ENCODE data around the gene PM20D1. TPM values are rescaled to one million over a fixed set of nuclear protein-coding genes. Genes with fewer than 3 reads are reported as not detected.

PM20D1 gene
- total RNA-seq, 1 donor from 2014 or later: 0.29 TPM

DNA sequence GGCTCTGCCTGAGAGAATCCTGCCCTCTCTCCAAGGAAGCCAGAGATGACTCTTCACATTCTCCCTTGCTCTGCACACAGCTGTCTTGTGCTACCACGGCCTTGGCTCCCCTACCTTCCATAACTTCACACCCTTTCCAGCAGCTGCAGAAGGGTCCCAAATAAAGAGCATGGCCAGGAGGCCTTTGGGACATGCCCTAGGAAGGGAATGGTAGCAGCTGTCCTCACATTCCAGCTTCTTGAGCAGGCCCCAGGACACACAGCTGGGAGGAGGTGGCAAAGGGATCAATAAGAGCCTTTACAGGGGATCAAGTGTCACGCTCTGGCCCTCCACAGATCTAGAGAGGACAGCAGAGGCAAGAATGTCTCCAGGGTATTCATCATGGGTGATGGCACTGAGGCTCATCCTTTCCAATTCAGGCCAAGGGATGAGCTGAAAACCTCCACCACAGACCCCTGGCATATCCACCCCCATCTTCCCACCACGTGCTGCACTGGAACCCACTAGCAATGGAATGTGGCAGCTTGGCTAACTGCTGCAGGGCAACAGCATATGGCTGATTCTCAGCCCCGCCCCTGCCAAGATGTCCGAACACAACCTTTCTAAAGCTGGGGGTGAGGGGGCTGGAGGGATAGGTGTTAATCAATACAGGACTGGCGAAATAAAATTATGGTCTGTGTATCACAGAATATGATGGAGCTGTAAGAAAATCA, 56.8 kb downstream of the PM20D1 start:
- H3K27me3 Mint-ChIP-seq (ENCODE audit: insufficient read depth): no peaks in the 10 kb centered on the region
- DNase-seq (ENCODE audit: low spot score): no peak
- intact Hi-C loops (cut with micrococcal nuclease): no loop called here
- peaks cover 28% of the 10 kb centered on the region for H3K36me3 Mint-ChIP-seq (ENCODE audit: low read depth)
- no peak overlapping the region for H3K27ac Mint-ChIP-seq
- H3K4me1 Mint-ChIP-seq (ENCODE audit: low read depth): peaks cover 11% of the 10 kb centered on the region
- no peaks in the 10 kb centered on the region for H3K9me3 Mint-ChIP-seq
- no peak overlapping the region for H3K4me3 Mint-ChIP-seq

DNA sequence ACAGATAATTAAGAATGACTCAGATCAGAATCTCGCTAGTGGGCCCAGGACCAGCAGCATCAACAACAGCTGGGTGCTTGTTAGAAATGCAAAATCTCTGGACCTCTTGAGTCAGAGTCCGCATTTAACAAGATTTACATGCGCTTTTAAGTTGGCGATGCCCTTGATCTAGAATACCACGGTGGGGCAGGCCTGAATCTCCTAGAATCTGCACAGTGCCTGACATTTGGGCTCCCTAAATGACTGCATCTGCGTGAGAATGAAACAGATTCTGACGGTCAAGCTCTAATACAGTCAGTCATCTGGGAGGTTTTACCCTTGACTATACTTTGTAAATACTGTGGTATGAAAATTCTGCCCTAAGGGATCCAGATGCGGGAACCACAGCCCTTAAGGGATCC, 57.5 kb downstream of the PM20D1 start:
- peaks cover 11% of the 10 kb centered on the region for H3K4me1 Mint-ChIP-seq (ENCODE audit: low read depth)
- no peaks in the 10 kb centered on the region for H3K9me3 Mint-ChIP-seq
- no peak overlapping the region for H3K27ac Mint-ChIP-seq
- no peak overlapping the region for H3K4me3 Mint-ChIP-seq
- peaks cover 24% of the 10 kb centered on the region for H3K36me3 Mint-ChIP-seq (ENCODE audit: low read depth)
- intact Hi-C loops (cut with micrococcal nuclease): no loop called here
- no peaks in the 10 kb centered on the region for H3K27me3 Mint-ChIP-seq (ENCODE audit: insufficient read depth)
- no peak for DNase-seq (ENCODE audit: low spot score)

DNA sequence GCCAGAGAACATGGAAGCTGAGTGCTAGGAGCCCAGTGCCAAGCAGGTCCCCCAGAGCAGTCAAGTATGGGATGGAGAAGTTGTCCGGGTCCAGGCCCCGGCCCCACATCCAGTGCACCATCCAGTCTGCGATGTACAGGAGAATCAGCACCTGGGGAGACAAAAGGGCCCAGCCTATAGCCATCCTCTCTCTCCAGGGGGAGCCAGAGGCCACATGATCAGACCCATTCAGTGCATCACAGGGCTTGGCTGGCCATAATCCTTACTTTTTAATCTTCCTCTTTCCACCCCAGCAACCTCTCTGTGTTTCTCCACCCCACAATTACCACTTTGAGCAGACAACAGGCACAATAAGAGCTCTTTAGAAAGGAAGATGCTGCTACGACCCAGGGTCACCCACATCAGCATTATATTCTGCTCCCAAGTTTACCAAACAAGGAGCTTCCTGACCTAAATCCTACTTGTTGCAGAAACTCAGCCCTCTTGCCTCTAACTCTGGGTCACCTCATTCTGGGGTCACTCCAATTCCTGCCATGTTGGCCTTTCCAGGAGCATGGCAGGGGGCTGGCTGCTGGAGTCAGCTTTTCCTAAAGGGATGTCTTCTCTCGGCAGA, 58.3 kb downstream of the PM20D1 start:
- Mint-ChIP-seq H3K9me3 (no peaks in the 10 kb centered on the region), H3K4me1 (ENCODE audit: low read depth) (peaks cover 11% of the 10 kb centered on the region), H3K27ac (no peak overlapping the region), H3K27me3 (ENCODE audit: insufficient read depth) (no peaks in the 10 kb centered on the region), H3K4me3 (no peak overlapping the region), H3K36me3 (ENCODE audit: low read depth) (peaks cover 20% of the 10 kb centered on the region)
- intact Hi-C loops (cut with micrococcal nuclease): loop anchor here (1.0 kb wide), 5 partner anchors 22 to 315 kb away; partner anchors contain the start of gene SLC41A1
- DNase-seq (ENCODE audit: low spot score): peak; percentile 36

DNA sequence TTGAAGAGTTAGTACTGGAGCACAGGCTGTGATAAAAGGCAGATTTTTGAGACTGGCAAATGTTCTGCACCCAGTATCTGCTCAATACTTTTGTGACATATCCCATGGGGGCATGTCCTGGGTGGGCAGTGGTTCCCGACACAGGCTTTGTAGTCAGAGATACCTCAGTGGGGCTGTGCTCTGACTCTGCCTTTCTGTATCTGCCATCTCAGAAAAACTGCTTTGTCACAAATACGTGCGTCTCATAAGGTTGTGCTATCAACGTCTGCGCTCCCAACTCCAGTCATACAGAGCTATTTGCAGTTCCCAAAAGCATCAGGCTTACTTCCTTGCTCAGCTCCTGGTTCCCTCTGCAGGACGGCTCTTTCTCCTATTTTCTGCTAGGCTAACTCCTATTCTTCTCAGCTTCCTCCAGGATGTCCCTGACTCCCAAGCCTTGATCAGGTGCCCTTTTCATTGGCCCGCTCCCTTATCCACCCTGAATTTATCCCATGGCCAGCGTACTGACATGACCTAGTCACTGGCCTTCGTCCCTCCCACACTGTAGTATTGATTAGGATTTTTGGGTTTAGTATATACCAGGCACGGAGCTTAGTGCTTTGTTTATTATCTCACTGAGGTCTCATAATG, 62.5 kb downstream of the PM20D1 start:
- peaks cover 13% of the 10 kb centered on the region for H3K36me3 Mint-ChIP-seq (ENCODE audit: low read depth)
- peaks cover 10% of the 10 kb centered on the region for H3K4me1 Mint-ChIP-seq (ENCODE audit: low read depth)
- H3K27me3 Mint-ChIP-seq (ENCODE audit: insufficient read depth): no peaks in the 10 kb centered on the region
- intact Hi-C loops (cut with micrococcal nuclease): no loop called here
- no peaks in the 10 kb centered on the region for H3K9me3 Mint-ChIP-seq
- no peak for DNase-seq (ENCODE audit: low spot score)
- H3K27ac Mint-ChIP-seq: no peak overlapping the region
- no peak overlapping the region for H3K4me3 Mint-ChIP-seq

DNA sequence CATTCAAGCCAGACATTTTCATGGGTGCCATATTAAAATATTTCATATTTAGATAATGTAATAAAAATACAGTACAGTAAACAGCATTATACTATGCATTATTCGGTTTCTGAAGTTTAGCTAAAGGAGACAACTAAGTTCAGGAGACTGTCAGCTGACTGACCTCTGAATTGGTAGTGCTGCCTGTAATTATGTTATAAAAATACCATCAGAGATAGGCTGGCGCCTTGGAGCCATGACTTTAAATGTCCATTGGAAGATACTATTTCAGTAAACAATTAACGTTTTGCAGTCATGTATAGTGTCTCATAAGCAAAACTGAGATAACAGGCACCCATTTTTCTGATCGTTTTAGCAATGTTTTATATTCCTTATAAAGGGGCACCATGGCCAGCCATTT, 63.3 kb downstream of the PM20D1 start:
- intact Hi-C loops (cut with micrococcal nuclease): no loop called here
- H3K27me3 Mint-ChIP-seq (ENCODE audit: insufficient read depth): no peaks in the 10 kb centered on the region

DNA sequence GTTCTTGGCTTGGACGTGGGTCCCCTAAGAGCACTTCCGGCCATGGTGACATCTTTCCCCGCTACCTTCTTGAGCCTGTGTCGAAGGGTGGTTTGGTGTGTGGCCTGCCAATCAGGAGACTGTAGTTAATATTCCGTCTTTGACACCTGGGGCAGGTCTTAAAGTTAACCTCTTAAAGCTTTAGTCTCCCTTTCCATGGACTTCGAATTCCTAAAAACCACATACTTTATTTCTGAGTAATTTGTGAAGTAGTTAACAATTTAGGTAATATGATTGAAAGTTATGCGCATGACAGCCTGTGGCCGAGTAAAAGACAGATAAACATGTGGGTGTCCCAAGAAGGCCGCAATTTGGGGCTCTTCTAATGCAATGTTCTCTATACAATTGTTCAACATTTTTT, 64.5 kb downstream of the PM20D1 start:
- Mint-ChIP-seq H3K27ac (no peak overlapping the region), H3K36me3 (ENCODE audit: low read depth) (peaks cover 7% of the 10 kb centered on the region), H3K4me3 (no peak overlapping the region), H3K9me3 (no peaks in the 10 kb centered on the region), H3K4me1 (ENCODE audit: low read depth) (peaks cover 22% of the 10 kb centered on the region), H3K27me3 (ENCODE audit: insufficient read depth) (no peaks in the 10 kb centered on the region)
- DNase-seq (ENCODE audit: low spot score): no peak
- intact Hi-C loops (cut with micrococcal nuclease): no loop called here

More for the DNA sequence above, 63.3 kb downstream of the PM20D1 start:
- H3K4me3 Mint-ChIP-seq: no peak overlapping the region
- DNase-seq (ENCODE audit: low spot score): no peak
- H3K4me1 Mint-ChIP-seq (ENCODE audit: low read depth): peaks cover 16% of the 10 kb centered on the region
- H3K36me3 Mint-ChIP-seq (ENCODE audit: low read depth): peaks cover 8% of the 10 kb centered on the region
- no peaks in the 10 kb centered on the region for H3K9me3 Mint-ChIP-seq
- no peak overlapping the region for H3K27ac Mint-ChIP-seq

DNA sequence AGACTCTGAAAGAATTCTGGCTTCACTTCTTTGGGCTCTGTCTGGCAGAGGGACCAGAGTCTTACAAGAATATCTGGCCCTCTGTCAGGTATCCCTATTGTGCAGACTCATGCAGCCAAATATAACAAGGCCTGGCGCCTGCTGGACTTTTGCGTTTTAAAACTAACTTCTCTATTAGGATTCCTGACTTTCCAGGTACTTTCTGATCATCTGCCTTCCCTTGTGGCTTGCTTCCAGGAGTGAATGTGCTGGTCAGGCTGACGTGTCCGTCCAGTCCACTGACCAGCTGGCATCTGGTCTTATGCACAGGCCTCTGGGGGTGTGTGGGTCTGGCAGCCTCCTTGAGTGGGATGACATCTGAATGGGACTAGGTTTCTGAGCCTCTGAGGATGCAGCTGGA, 66.0 kb downstream of the PM20D1 start:
- intact Hi-C loops (cut with micrococcal nuclease): loop anchor here (2.0 kb wide), 1 partner anchor 125 kb away; no protein-coding TSS in a partner anchor
- H3K4me3 Mint-ChIP-seq: no peak overlapping the region
- H3K4me1 Mint-ChIP-seq (ENCODE audit: low read depth): peaks cover 22% of the 10 kb centered on the region

DNA sequence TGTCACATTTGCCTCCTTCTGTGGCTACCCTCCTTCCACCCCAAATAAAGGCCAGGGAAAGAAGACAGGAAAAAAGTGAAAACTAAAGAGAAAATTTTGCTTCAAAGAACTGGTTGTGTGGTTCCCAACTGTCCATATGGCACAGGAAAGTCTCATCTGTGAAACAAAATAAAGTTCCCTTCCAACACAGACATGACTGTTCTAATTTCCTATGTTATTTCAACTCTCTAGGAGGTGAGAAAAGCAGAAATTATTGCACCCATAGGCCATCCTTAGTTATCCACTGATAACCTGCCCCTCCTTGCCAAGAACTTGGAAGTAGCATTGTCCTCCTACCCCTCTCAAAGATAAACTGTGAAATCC, 66.5 kb downstream of the PM20D1 start:
- Mint-ChIP-seq H3K27me3 (ENCODE audit: insufficient read depth) (no peaks in the 10 kb centered on the region), H3K4me3 (no peak overlapping the region), H3K9me3 (no peaks in the 10 kb centered on the region), H3K36me3 (ENCODE audit: low read depth) (peaks cover 3% of the 10 kb centered on the region), H3K4me1 (ENCODE audit: low read depth) (peaks cover 22% of the 10 kb centered on the region), H3K27ac (no peak overlapping the region)
- DNase-seq (ENCODE audit: low spot score): no peak
- intact Hi-C loops (cut with micrococcal nuclease): loop anchor here (2.0 kb wide), 1 partner anchor 125 kb away; no protein-coding TSS in a partner anchor

More for the DNA sequence above, 66.0 kb downstream of the PM20D1 start:
- DNase-seq (ENCODE audit: low spot score): no peak
- Mint-ChIP-seq H3K27ac (no peak overlapping the region), H3K27me3 (ENCODE audit: insufficient read depth) (no peaks in the 10 kb centered on the region), H3K9me3 (no peaks in the 10 kb centered on the region), H3K36me3 (ENCODE audit: low read depth) (peaks cover 3% of the 10 kb centered on the region)

DNA sequence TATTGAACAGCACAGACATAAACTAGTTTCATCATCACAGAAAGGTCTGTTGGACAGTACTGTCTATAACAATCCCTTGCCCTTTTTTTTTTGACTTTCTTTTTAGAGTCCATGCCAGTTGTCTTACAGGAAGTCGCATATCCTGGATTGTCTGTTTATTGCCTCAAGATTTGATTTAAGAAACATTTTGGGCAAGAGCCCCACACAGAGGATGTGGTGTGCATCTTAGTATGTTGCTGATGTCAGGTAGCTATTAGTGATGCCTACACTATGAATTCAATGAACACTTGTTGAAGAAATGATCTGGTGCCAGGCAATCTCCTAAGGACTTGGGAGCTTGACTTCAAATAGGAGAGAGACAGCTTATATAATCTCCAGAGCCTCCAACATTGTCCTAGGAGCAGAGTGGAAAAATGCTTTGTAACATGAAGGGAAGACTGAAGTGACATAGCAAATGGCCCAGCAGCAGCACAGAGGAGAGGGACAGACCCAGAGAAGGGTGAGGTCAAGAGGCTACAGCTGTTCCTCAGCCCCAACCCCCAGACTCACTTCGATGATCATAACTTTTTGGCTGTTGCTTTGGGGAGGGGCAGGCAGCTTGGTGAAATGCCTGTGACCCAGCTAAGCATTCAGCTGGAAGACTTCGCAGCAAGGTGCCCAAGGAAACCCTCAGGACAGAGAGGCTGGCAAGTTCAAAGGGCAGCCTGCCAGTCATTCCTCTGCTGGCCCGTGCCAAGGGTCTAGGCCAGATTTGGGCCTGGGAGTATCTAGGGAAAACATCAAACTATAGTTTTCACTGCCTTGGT, 67.1 kb downstream of the PM20D1 start:
- Mint-ChIP-seq H3K4me1 (ENCODE audit: low read depth) (peaks cover 22% of the 10 kb centered on the region), H3K4me3 (no peak overlapping the region), H3K9me3 (no peaks in the 10 kb centered on the region), H3K27me3 (ENCODE audit: insufficient read depth) (no peaks in the 10 kb centered on the region), H3K36me3 (ENCODE audit: low read depth) (peaks cover 3% of the 10 kb centered on the region), H3K27ac (peak overlapping the region; percentile 16)
- no peak for DNase-seq (ENCODE audit: low spot score)
- intact Hi-C loops (cut with micrococcal nuclease): loop anchor here (2.0 kb wide), 1 partner anchor 124 kb away; no protein-coding TSS in a partner anchor

DNA sequence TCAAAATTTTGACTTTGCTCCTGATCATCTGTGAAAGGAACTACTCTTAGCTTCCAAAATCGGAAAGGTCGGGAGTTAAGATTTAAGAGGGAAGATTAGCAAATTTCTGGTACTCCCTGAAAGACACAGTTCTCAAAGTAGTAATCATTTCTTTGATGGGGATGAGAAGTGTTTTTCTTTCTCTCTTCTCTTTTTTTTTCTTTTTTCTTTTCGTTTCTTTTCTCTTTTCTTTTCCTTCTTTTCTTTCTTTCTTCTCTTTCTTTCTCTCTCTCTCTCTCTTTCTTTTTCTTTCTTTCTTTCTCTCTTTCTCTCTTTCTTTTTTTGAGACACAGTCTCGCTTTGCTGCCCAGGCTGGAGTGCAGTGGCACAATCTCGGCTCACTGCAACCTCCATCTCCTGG, 69.6 kb downstream of the PM20D1 start:
- Mint-ChIP-seq H3K9me3 (no peaks in the 10 kb centered on the region), H3K27ac (no peak overlapping the region), H3K4me1 (ENCODE audit: low read depth) (peaks cover 36% of the 10 kb centered on the region), H3K27me3 (ENCODE audit: insufficient read depth) (no peaks in the 10 kb centered on the region), H3K4me3 (no peak overlapping the region), H3K36me3 (ENCODE audit: low read depth) (peaks cover 3% of the 10 kb centered on the region)
- intact Hi-C loops (cut with micrococcal nuclease): no loop called here
- DNase-seq (ENCODE audit: low spot score): no peak
